ENCODE data around the gene UBAP1L.

GRCh38 chr15:65072027-65072426 is 43.0 kb downstream of the UBAP1L start:
- TF ChIP-seq, protein P1, sequence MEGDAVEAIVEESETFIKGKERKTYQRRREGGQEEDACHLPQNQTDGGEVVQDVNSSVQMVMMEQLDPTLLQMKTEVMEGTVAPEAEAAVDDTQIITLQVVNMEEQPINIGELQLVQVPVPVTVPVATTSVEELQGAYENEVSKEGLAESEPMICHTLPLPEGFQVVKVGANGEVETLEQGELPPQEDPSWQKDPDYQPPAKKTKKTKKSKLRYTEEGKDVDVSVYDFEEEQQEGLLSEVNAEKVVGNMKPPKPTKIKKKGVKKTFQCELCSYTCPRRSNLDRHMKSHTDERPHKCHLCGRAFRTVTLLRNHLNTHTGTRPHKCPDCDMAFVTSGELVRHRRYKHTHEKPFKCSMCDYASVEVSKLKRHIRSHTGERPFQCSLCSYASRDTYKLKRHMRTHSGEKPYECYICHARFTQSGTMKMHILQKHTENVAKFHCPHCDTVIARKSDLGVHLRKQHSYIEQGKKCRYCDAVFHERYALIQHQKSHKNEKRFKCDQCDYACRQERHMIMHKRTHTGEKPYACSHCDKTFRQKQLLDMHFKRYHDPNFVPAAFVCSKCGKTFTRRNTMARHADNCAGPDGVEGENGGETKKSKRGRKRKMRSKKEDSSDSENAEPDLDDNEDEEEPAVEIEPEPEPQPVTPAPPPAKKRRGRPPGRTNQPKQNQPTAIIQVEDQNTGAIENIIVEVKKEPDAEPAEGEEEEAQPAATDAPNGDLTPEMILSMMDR (conservative IDR thresholded peaks at IDR 0.05): no peak
- TF ChIP-seq EZH2 (IDR thresholded peaks at IDR 0.05; ENCODE audit: low read depth): no peak
